SK-N-SH (cell line): ENCODE data around the gene RMC1. TPM values are rescaled to one million over a fixed set of nuclear protein-coding genes. Genes with fewer than 3 reads are reported as not detected.

Source experiments
- CTCF ChIA-PET: fragments of 300-600, 350-600 bp; formaldehyde crosslinking; extraction: SDS; loops from one replicate; lab custom pipeline; 2021; lab: Yijun Ruan, JAX
- POLR2A ChIA-PET: fragments of 350-600 bp; sonication (Branson Sonifier 250); formaldehyde crosslinking; extraction: SDS; loops from one replicate; lab custom pipeline; 2020; ENCODE audit warnings: antibody characterized with exemption, inconsistent platforms; lab: Yijun Ruan, JAX
- DNase-seq: peaks from one replicate; pipeline ENCODE4 v3.0.0; 2012
- H2AFZ ChIP-seq: fragments of 200-600 bp; sonication (generic); 2 replicates; pipeline ENCODE4 v1.8.1; 2016; ENCODE audit warnings: antibody characterized with exemption, mild to moderate bottlenecking, low read depth
- H3F3A ChIP-seq: fragments of 200-600 bp; sonication (generic); replicated peaks from 2 replicates; pipeline ENCODE3; 2016; ENCODE audit warnings: antibody characterized with exemption, mild to moderate bottlenecking; ENCODE audit not compliant: insufficient read depth
- H3K27ac ChIP-seq, 2 experiments: fragments of 200-500 bp in 1 of 2; fragments of 200-600 bp in 1 of 2; sonication (Bioruptor generic) in 1 of 2; sonication (generic), shearing (Covaris generic) in 1 of 2; 2 replicates each; pipeline versions ENCODE4 v1.5.1 to v1.6.1; 2014 to 2016; ENCODE audit warnings: low read depth in 2 of 2, inconsistent platforms in 1 of 2, low read length in 1 of 2, mild to moderate bottlenecking in 1 of 2, mixed read lengths in 1 of 2
- H3K27me3 ChIP-seq: fragments of 200-600 bp; sonication (generic), shearing (Covaris generic); 2 replicates; pipeline ENCODE4 v1.6.1; 2016; ENCODE audit warnings: mixed run types; ENCODE audit not compliant: insufficient read depth
- H3K36me3 ChIP-seq, 2 experiments: fragments of 200-500 bp in 1 of 2; fragments of 200-600 bp in 1 of 2; sonication (Bioruptor generic) in 1 of 2; sonication (generic) in 1 of 2; replicated peaks in 1 of 2; 2 replicates each; pipeline versions ENCODE3 to v1.5.1; 2014 to 2016; ENCODE audit warnings: low read length in 1 of 2, mild to moderate bottlenecking in 1 of 2; ENCODE audit not compliant: insufficient read depth in 2 of 2, control insufficient read depth in 1 of 2
- H3K4me1 ChIP-seq, 2 experiments: fragments of 200-500 bp in 1 of 2; fragments of 200-600 bp in 1 of 2; sonication (Bioruptor generic) in 1 of 2; sonication (generic), shearing (Covaris generic) in 1 of 2; 2 replicates each; pipeline versions ENCODE4 v1.5.1 to v1.6.1; 2014 to 2016; ENCODE audit warnings: low read depth in 1 of 2, low read length in 1 of 2, mixed run types in 1 of 2; ENCODE audit not compliant: insufficient read depth in 2 of 2, control insufficient read depth in 1 of 2
- H3K4me2 ChIP-seq: fragments of 200-600 bp; sonication (generic), shearing (Covaris generic); 2 replicates; pipeline ENCODE4 v1.6.1; 2017; ENCODE audit warnings: mixed run types
- H3K4me3 ChIP-seq, 2 experiments: fragments of 200-500 bp in 1 of 2; fragments of 200-600 bp in 1 of 2; sonication (Bioruptor generic) in 1 of 2; sonication (generic), shearing (Covaris generic) in 1 of 2; 2 replicates each; pipeline versions ENCODE4 v1.5.1 to v1.8.1; 2014 to 2016; ENCODE audit warnings: low read depth in 2 of 2, inconsistent platforms in 1 of 2, low read length in 1 of 2, mild to moderate bottlenecking in 1 of 2, mixed read lengths in 1 of 2, moderate library complexity in 1 of 2
- H3K79me2 ChIP-seq: fragments of 200-600 bp; sonication (generic); 2 replicates; pipeline ENCODE4 v1.8.1; 2017; ENCODE audit warnings: mild to moderate bottlenecking; ENCODE audit not compliant: insufficient read depth
- H3K9ac ChIP-seq: fragments of 200-600 bp; sonication (generic); 2 replicates; pipeline ENCODE4 v1.6.1; 2017; ENCODE audit warnings: mixed run types
- H3K9me2 ChIP-seq: fragments of 200-600 bp; sonication (generic); 2 replicates; pipeline ENCODE4 v1.6.1; 2017; ENCODE audit warnings: mixed run types
- H3K9me3 ChIP-seq: fragments of 200-600 bp; sonication (generic); 2 replicates; pipeline ENCODE4 v1.6.1; 2017; ENCODE audit warnings: mixed run types, mild to moderate bottlenecking, moderate library complexity
- H4K20me1 ChIP-seq: fragments of 200-600 bp; sonication (generic); 2 replicates; pipeline ENCODE4 v1.6.1; 2017; ENCODE audit warnings: mild to moderate bottlenecking, mixed run types; ENCODE audit not compliant: insufficient read depth
- CHD2 ChIP-seq: fragments of 150-350 bp; IDR thresholded peaks from 2 replicates; pipeline ENCODE4 v1.6.1; 2018; ENCODE audit warnings: low read length; ENCODE audit not compliant: partially characterized antibody
- CTCF ChIP-seq: fragments of 200-600 bp; sonication (generic); IDR thresholded peaks from 2 replicates; pipeline ENCODE4 v1.6.1; 2017; ENCODE audit warnings: antibody characterized with exemption, mild to moderate bottlenecking, moderate library complexity
- ELF1 ChIP-seq: IDR thresholded peaks from 2 replicates; pipeline ENCODE4 v1.4.0; 2012
- EZH2phosphoT487 ChIP-seq: fragments of 200-600 bp; sonication (generic); IDR thresholded peaks from 2 replicates; pipeline ENCODE4 v1.6.1; 2017; ENCODE audit warnings: low read depth, mixed run types, mild to moderate bottlenecking, antibody characterized with exemption, moderate library complexity, borderline replicate concordance
- FOSL2 ChIP-seq: IDR thresholded peaks from 2 replicates; pipeline ENCODE4 v1.4.0; 2012; ENCODE audit warnings: low read depth, mild to moderate bottlenecking, moderate library complexity, borderline replicate concordance
- FOXJ3 ChIP-seq: sonication (generic); formaldehyde crosslinking; IDR thresholded peaks from 2 replicates; pipeline ENCODE4 v1.5.1; 2020; ENCODE audit warnings: mild to moderate bottlenecking, missing genetic modification reagents
- GABPA ChIP-seq: IDR thresholded peaks from 2 replicates; pipeline ENCODE4 v1.4.0; 2012; ENCODE audit warnings: low read depth, mild to moderate bottlenecking
- GATA2 ChIP-seq: sonication (generic); formaldehyde crosslinking; IDR thresholded peaks from 2 replicates; pipeline ENCODE4 v1.5.0; 2020; ENCODE audit warnings: mild to moderate bottlenecking, missing genetic modification reagents
- IRF3 ChIP-seq: fragments of 150-350 bp; IDR thresholded peaks from 2 replicates; pipeline ENCODE4 v1.6.1; 2016; ENCODE audit warnings: mild to moderate bottlenecking, low read depth, low read length
- JUND ChIP-seq: IDR thresholded peaks from 2 replicates; pipeline ENCODE4 v1.4.0; 2012
- MAX ChIP-seq: IDR thresholded peaks from 2 replicates; pipeline ENCODE4 v1.4.0; 2012; ENCODE audit warnings: low read depth
- MXI1 ChIP-seq: IDR thresholded peaks from 2 replicates; pipeline ENCODE4 v1.6.1; 2012; ENCODE audit warnings: mild to moderate bottlenecking, low read depth, low read length, improper control_type of control experiment
- NRF1 ChIP-seq: IDR thresholded peaks from 2 replicates; pipeline ENCODE4 v1.6.1; 2012; ENCODE audit warnings: low read depth, mild to moderate bottlenecking, low read length
- PBX3 ChIP-seq: IDR thresholded peaks from 2 replicates; pipeline ENCODE4; 2012
- RAD21 ChIP-seq: IDR thresholded peaks from 2 replicates; pipeline ENCODE4 v1.6.1; 2012; ENCODE audit warnings: mild to moderate bottlenecking, low read length
- RFX5 ChIP-seq: IDR thresholded peaks from 2 replicates; pipeline ENCODE4 v1.6.1; 2012; ENCODE audit warnings: mild to moderate bottlenecking, improper control_type of control experiment, low read length
- RXRA ChIP-seq: IDR thresholded peaks from 2 replicates; pipeline ENCODE4 v1.4.0; 2012; ENCODE audit warnings: low read depth, mild to moderate bottlenecking, borderline replicate concordance
- TAF1 ChIP-seq: IDR thresholded peaks from 2 replicates; pipeline ENCODE4 v1.6.1; 2012; ENCODE audit warnings: low read depth, mild to moderate bottlenecking, low read length, moderate library complexity, borderline replicate concordance
- TEAD4 ChIP-seq: IDR thresholded peaks from 2 replicates; pipeline ENCODE4 v1.4.0; 2012; ENCODE audit warnings: mild to moderate bottlenecking, borderline replicate concordance; ENCODE audit not compliant: insufficient read depth
- USF1 ChIP-seq: IDR thresholded peaks from 2 replicates; pipeline ENCODE4 v1.4.0; 2012; ENCODE audit warnings: low read depth, borderline replicate concordance
- YY1 ChIP-seq: IDR thresholded peaks from 2 replicates; pipeline ENCODE4 v1.4.0; 2012; ENCODE audit warnings: low read depth, mild to moderate bottlenecking
- WGBS: methylation state at CpG from one replicate; pipeline ENCODE4 v1.1.6; 2017; ENCODE audit warnings: low lambda C conversion rate; 5-methylcytosine and 5-hydroxymethylcytosine counted together
- polyA plus RNA-seq, 3 experiments: library from polyadenylated mRNA; depleted of rRNA; stranded (reverse); fragments of >200 nt; gene quantifications; 2 replicates each; pipeline ENCODE4 v1.2.3, GENCODE V29; 2012

Gene RMC1
- polyA plus RNA-seq, 1 of the 3 experiments (the other 2 are of a cell fraction): 26.4 TPM

- no peak for DNase-seq
- no peaks in the 10 kb centered on the region for H3K27me3 ChIP-seq
- ChIA-PET CTCF (interaction anchor here (1.1 kb wide), 1 partner anchor 176 kb away, joined by 3 read pairs; no protein-coding TSS in a partner anchor), POLR2A (no interaction called here)
- no peak overlapping the region for H3K4me3 ChIP-seq
- H3F3A ChIP-seq: peaks cover 18% of the 10 kb centered on the region
- H3K9me3 ChIP-seq: no peaks in the 10 kb centered on the region
- no peaks in the 10 kb centered on the region for H4K20me1 ChIP-seq
- TF ChIP-seq PBX3: no peak
- TF ChIP-seq YY1: no peak
- no peak for TF ChIP-seq JUND
- TF ChIP-seq TEAD4: no peak
- no peak for TF ChIP-seq CHD2
- TF ChIP-seq NRF1: no peak
- no peak for TF ChIP-seq GABPA
- TF ChIP-seq MAX: no peak
- no peak for TF ChIP-seq MXI1
- no peak for TF ChIP-seq FOSL2
- no peak for TF ChIP-seq RAD21
- no peak for TF ChIP-seq FOXJ3
- no peak for TF ChIP-seq RXRA
- TF ChIP-seq RFX5: no peak
- no peak for TF ChIP-seq GATA2 (CRISPR knock-in tag)
- TF ChIP-seq ELF1: no peak
- TF ChIP-seq TAF1: no peak
- WGBS: 96% methylated on average over 5 of the region's 5 CpGs
- H3K9me2 ChIP-seq: no peaks in the 10 kb centered on the region
- H3K27ac ChIP-seq: peak overlapping the region in 1 of 2 experiments; percentile 3; a peak in 1 of 4 replicates
- H2AFZ ChIP-seq: no peak overlapping the region
- no peak overlapping the region for H3K4me2 ChIP-seq
- no peaks in the 10 kb centered on the region; the same call in 1 of the 2 replicates for H3K79me2 ChIP-seq
- peaks cover 52 to 76% of the 10 kb centered on the region in 2 experiments for H3K36me3 ChIP-seq
- H3K9ac ChIP-seq: no peak overlapping the region
- peaks cover 0 to 18% of the 10 kb centered on the region in 2 experiments; a peak in 2 of 4 replicates for H3K4me1 ChIP-seq
Measured at GRCh38 chr18:23526501-23527063, 23.3 kb downstream of the RMC1 start.

GRCh38 chr18:23528580-23529472, 25.5 kb downstream of the RMC1 start:
- POLR2A ChIA-PET: no interaction called here
- H3K36me3 ChIP-seq: peaks cover 53 to 75% of the 10 kb centered on the region in 2 experiments
- no peak for TF ChIP-seq CHD2
- TF ChIP-seq MAX: peak; percentile 35; the same call in 1 of the 2 replicates
- no peak for TF ChIP-seq CTCF
- TF ChIP-seq USF1: no peak
- no peak for TF ChIP-seq EZH2phosphoT487
- no peak for TF ChIP-seq TEAD4
- no peak for TF ChIP-seq IRF3
- no peak for TF ChIP-seq ELF1
- no peak for TF ChIP-seq TAF1

More at GRCh38 chr18:23528580-23529472, 25.5 kb downstream of the RMC1 start:
- no peaks in the 10 kb centered on the region for H3K27me3 ChIP-seq
- no peak for DNase-seq
- no peaks in the 10 kb centered on the region; the same call in 1 of the 2 replicates for H3K79me2 ChIP-seq
- H3K9ac ChIP-seq: no peak overlapping the region
- no peak overlapping the region for H3K4me2 ChIP-seq
- WGBS: 85% methylated on average over 14 of the region's 20 CpGs
- H3F3A ChIP-seq: peaks cover 18% of the 10 kb centered on the region
- no peaks in the 10 kb centered on the region for H4K20me1 ChIP-seq
- peak overlapping the region; percentile 8 to 48; a peak in 3 of 4 replicates for H3K27ac ChIP-seq
- H3K9me3 ChIP-seq: no peaks in the 10 kb centered on the region
- peaks cover 0 to 18% of the 10 kb centered on the region in 2 experiments; a peak in 2 of 4 replicates for H3K4me1 ChIP-seq
- CTCF ChIA-PET: interaction anchor here (1.4 to 2.1 kb wide), 2 partner anchors 13 to 30 kb away, joined by 5 to 9 read pairs; no protein-coding TSS in a partner anchor
- no peak overlapping the region for H2AFZ ChIP-seq
- H3K9me2 ChIP-seq: no peaks in the 10 kb centered on the region
- H3K4me3 ChIP-seq: no peak overlapping the region
